Gastrocnemius medialis (tissue), 4 donors: ENCODE results near the gene OGFR.

Experiments used
- CTCF ChIP-seq, 5 experiments: fragments of 450-650 bp in 3 of 5; fragments of 200-600 bp in 2 of 5; sonication (generic) in 2 of 5; IDR thresholded peaks in 4 of 5; conservative IDR thresholded peaks in 1 of 5; 1 replicate in 4 of 5; 2 replicates in 1 of 5; pipeline ENCODE4 v1.5.1; 2016 to 2019; ENCODE audit warnings: antibody characterized with exemption in 5 of 5, mild to moderate bottlenecking in 3 of 5, moderate library complexity in 3 of 5
- POLR2A ChIP-seq, 2 donors: fragments of 450-650 bp; IDR thresholded peaks; one replicate each; pipeline ENCODE4 v1.6.1; 2017; ENCODE audit warnings: antibody characterized with exemption in 2 of 2, mild to moderate bottlenecking in 2 of 2, moderate library complexity in 2 of 2

- no peak for TF ChIP-seq CTCF (IDR thresholded peaks at IDR 0.05 in 4 of 5, conservative IDR thresholded peaks at IDR 0.05 in 1 of 5)
- TF ChIP-seq POLR2A (IDR thresholded peaks at IDR 0.05) = no peak
Observed at GRCh38 chr20:62826646-62827310, 22.1 kb downstream of the OGFR start.
